Type B pancreatic cell (in vitro differentiated cells): ENCODE results near the gene PROS1. TPM values are rescaled to one million over a fixed set of nuclear protein-coding genes. Genes with fewer than 3 reads are reported as not detected.
A peak's percentile ranks its signal among the peaks of the same experiment; 100 is the strongest.

ENCODE experiments used
- DNase-seq: peaks from one replicate; pipeline ENCODE4 v3.0.0; 2021; ENCODE audit warnings: mixed read lengths; ENCODE audit not compliant: unreplicated experiment; ENCODE audit errors: extremely low spot score
- H3K27ac Mint-ChIP-seq: 2 replicates; pipeline ENCODE4 v1.8.0; 2021; ENCODE audit warnings: mild to moderate bottlenecking, mixed read lengths
- H3K27me3 Mint-ChIP-seq: 2 replicates; pipeline ENCODE4 v1.8.0; 2021; ENCODE audit warnings: mixed read lengths
- H3K36me3 Mint-ChIP-seq: 2 replicates; pipeline ENCODE4 v1.8.0; 2021; ENCODE audit warnings: mixed read lengths
- H3K4me1 Mint-ChIP-seq: one replicate; pipeline ENCODE4 v1.8.0; 2021; ENCODE audit warnings: mixed read lengths; ENCODE audit not compliant: unreplicated experiment
- H3K4me3 Mint-ChIP-seq: 2 replicates; pipeline ENCODE4 v1.8.0; 2021; ENCODE audit warnings: mild to moderate bottlenecking, mixed read lengths
- H3K9me3 Mint-ChIP-seq: 2 replicates; pipeline ENCODE4 v1.8.0; 2021; ENCODE audit warnings: mixed read lengths
- total RNA-seq: library from RNA; stranded (reverse); gene quantifications from 2 replicates; pipeline ENCODE4 v1.2.1, GENCODE V29; 2021; ENCODE audit warnings: low replicate concordance
- TF ChIP-seq, protein P1 (sequence below): fragments of 200-600 bp; sonication (generic); conservative IDR thresholded peaks from 2 replicates; pipeline ENCODE4 v1.5.0; 2021; ENCODE audit warnings: antibody characterized with exemption, mild to moderate bottlenecking

PROS1 gene
- total RNA-seq, 1 donor from 2014 or later, result 7.8 TPM

DNA sequence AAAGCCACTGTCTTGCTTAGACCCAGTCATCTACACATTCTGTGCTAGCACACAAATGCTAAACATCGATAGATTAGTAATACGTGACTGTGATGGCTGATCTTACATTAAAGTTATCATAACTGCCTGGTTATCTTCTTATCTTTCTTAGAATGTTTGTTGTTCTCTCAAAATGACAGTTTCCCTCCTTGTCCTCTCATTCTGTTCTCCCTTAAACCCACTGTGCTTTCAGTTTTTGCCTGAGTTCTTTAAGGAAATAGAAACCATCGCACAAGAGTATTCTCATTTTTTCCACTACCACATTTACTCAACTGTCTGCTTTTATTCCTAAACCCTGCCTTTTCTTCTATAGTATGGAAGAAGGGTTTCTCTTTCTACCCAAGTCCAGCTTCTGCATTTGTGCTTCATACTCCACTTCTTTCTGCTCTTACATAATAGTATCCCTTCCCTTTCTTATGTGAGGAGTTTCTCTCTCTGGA is 37.6 kb upstream of the PROS1 start:
- H3K4me3 Mint-ChIP-seq, result no peak overlapping the region
- H3K9me3 Mint-ChIP-seq, result no peaks in the 10 kb centered on the region
- H3K36me3 Mint-ChIP-seq, result peaks cover 15% of the 10 kb centered on the region
- H3K27me3 Mint-ChIP-seq, result no peaks in the 10 kb centered on the region
- TF ChIP-seq, protein P1, sequence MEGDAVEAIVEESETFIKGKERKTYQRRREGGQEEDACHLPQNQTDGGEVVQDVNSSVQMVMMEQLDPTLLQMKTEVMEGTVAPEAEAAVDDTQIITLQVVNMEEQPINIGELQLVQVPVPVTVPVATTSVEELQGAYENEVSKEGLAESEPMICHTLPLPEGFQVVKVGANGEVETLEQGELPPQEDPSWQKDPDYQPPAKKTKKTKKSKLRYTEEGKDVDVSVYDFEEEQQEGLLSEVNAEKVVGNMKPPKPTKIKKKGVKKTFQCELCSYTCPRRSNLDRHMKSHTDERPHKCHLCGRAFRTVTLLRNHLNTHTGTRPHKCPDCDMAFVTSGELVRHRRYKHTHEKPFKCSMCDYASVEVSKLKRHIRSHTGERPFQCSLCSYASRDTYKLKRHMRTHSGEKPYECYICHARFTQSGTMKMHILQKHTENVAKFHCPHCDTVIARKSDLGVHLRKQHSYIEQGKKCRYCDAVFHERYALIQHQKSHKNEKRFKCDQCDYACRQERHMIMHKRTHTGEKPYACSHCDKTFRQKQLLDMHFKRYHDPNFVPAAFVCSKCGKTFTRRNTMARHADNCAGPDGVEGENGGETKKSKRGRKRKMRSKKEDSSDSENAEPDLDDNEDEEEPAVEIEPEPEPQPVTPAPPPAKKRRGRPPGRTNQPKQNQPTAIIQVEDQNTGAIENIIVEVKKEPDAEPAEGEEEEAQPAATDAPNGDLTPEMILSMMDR, result no peak
- no peaks in the 10 kb centered on the region for H3K4me1 Mint-ChIP-seq
- DNase-seq, result no peak
- no peak overlapping the region for H3K27ac Mint-ChIP-seq

DNA sequence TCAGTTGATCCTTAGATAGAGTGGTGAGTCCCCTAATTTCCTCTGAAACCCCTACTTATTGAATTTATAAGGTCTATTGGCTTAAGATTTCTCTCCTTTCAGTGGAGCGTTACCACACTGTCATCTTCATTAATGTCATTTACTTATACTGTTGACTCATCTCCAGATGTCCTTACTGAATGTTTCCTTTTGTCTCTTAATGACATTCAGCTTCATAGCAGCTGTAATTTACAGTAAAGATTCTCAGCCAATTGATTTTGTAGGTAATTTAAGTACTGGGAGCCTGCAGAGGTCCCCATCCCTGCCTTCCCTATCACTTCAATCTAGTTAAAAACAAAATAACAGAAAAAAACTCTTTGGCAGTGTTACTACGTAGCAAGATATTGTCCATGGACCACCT is 35.9 kb upstream of the PROS1 start:
- Mint-ChIP-seq H3K27ac (no peak overlapping the region), H3K36me3 (peaks cover 10% of the 10 kb centered on the region), H3K9me3 (no peaks in the 10 kb centered on the region), H3K4me3 (no peak overlapping the region), H3K27me3 (no peaks in the 10 kb centered on the region), H3K4me1 (no peaks in the 10 kb centered on the region)
- no peak for DNase-seq
- TF ChIP-seq, protein P1, result no peak

DNA sequence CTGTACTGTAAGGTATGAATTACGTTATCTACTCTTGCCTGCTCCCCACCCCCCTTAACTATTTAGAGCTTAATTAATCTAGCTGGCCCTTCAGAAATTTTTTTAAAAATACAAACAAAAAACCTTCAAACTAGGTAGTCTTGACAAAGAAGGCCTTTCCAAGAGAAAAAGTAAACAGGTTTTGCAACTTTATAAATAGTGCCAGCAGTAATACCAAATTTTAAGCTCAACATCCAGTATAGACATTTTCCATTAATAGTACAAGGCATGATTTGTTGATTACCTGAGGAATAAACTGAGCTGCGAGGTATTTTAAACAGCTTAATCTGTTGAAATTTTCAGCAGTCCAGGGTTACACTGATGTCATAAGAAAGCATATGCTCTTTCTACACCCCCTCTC is 34.6 kb upstream of the PROS1 start:
- no peaks in the 10 kb centered on the region for H3K9me3 Mint-ChIP-seq
- H3K4me3 Mint-ChIP-seq, result no peak overlapping the region
- no peaks in the 10 kb centered on the region for H3K27me3 Mint-ChIP-seq
- no peak for DNase-seq
- H3K36me3 Mint-ChIP-seq, result peaks cover 8% of the 10 kb centered on the region
- no peak overlapping the region for H3K27ac Mint-ChIP-seq
- no peaks in the 10 kb centered on the region for H3K4me1 Mint-ChIP-seq
- TF ChIP-seq, protein P1, result no peak

DNA sequence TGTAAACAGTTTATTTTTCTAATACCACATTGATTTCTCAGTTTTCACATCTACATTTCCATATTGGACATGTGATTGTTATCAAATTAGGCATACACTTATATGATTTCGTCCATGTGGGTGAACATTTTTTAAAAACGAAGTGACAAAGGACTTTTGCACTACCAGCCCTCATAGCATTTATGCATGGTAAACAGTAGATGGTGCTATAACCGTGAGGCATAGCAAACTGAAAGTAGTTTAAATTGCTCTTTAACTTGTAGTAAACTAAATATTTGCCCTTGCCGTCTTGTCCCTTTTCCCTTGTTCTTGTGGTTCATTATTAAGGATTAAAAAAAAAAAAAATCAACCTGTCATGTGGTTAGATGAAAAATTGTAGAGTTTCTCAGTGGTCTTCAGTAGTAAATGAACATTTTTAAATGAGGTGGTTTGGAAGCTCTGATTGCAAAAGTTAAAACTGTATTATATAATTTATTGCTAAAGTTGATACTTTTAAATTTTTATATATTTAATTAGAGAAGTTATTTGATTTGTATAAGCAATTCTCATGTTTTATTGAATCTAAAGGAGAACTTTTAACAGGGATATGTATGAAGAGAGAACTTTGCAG is 30.7 kb upstream of the PROS1 start:
- Mint-ChIP-seq H3K36me3 (peaks cover 4% of the 10 kb centered on the region), H3K9me3 (no peaks in the 10 kb centered on the region), H3K4me1 (peaks cover 4% of the 10 kb centered on the region), H3K4me3 (peak overlapping the region; percentile 26), H3K27ac (no peak overlapping the region), H3K27me3 (no peaks in the 10 kb centered on the region)
- DNase-seq, result no peak
- TF ChIP-seq, protein P1, result peak; percentile 80

DNA sequence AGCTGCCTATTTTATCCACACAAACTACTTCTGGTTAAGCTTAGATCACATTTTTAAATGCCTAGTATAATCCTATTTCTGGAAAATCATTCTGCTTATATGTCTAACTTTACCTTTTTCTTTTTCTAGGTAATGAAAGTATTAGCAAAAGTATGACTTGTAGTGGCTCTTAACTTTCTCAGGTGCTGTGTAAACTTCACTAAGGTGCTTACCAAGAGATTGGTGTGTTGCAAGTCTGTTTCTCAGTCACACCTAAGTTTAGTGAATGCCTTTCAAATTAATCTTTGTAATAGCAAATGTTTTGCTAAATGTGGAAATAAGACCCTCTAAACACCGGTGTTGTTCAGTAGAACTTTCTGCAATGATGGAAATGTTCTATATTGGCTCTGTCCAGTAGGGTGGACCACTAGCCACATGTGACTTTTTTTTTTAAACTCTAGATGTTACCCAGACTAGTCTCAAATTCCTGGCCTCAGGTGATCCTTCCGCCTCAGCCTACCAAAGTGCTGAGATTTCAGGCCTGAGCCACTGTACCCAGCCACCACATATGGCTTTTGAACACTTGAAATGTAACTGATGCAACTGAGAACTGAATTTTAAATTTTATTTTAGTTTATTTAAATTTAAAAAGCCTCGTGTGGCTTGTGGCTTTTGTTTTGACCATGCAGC is 28.3 kb upstream of the PROS1 start:
- TF ChIP-seq, protein P1, result no peak
- H3K36me3 Mint-ChIP-seq, result peaks cover 5% of the 10 kb centered on the region
- H3K4me3 Mint-ChIP-seq, result no peak overlapping the region
- no peaks in the 10 kb centered on the region for H3K27me3 Mint-ChIP-seq
- H3K4me1 Mint-ChIP-seq, result peaks cover 6% of the 10 kb centered on the region
- DNase-seq, result no peak
- no peak overlapping the region for H3K27ac Mint-ChIP-seq
- no peaks in the 10 kb centered on the region for H3K9me3 Mint-ChIP-seq
